HEK293 (cell line): ENCODE measurements around the gene CXCL17.

Experiments used
- CTCF ChIA-PET: fragments of 350-600 bp; formaldehyde crosslinking; extraction: SDS; loops from one replicate; lab custom pipeline; 2021; ENCODE audit warnings: antibody characterized with exemption; lab: Yijun Ruan, JAX
- POLR2A ChIA-PET: fragments of 300-600 bp; formaldehyde crosslinking; extraction: SDS; loops from one replicate; lab custom pipeline; 2020; ENCODE audit warnings: antibody characterized with exemption, inconsistent platforms; lab: Yijun Ruan, JAX
- H3K27ac ChIP-seq: fragments of 200-500 bp; sonication (Bioruptor generic); 2 replicates; pipeline ENCODE4 v1.5.1; 2014; ENCODE audit warnings: low read depth, low read length, control low read depth, inconsistent platforms; ENCODE audit errors: extremely low read depth
- H3K36me3 ChIP-seq, 2 experiments: fragments of 200-500 bp in 1 of 2; sonication (Bioruptor generic) in 1 of 2; 1 replicate in 1 of 2; 2 replicates in 1 of 2; pipeline ENCODE4 v1.5.1; 2014 to 2017; ENCODE audit warnings: inconsistent platforms in 2 of 2, low read length in 2 of 2; ENCODE audit not compliant: control insufficient read depth in 2 of 2, insufficient read depth in 1 of 2
- H3K4me1 ChIP-seq: fragments of 200-500 bp; sonication (Bioruptor generic); 2 replicates; pipeline ENCODE4 v1.5.1; 2014; ENCODE audit warnings: mild to moderate bottlenecking, low read length, inconsistent platforms; ENCODE audit not compliant: control insufficient read depth, insufficient read depth
- H3K4me3 ChIP-seq: 2 replicates; pipeline ENCODE4 v1.5.1; 2011; ENCODE audit warnings: low read depth, mild to moderate bottlenecking, control low read depth, low read length, moderate library complexity
- H3K9me3 ChIP-seq: fragments of 200-500 bp; sonication (Bioruptor generic); 2 replicates; pipeline ENCODE4 v1.5.1; 2014; ENCODE audit warnings: low read depth, low read length, inconsistent platforms; ENCODE audit not compliant: control insufficient read depth, insufficient read depth
- BCL11B ChIP-seq: fragments of 450-650 bp; formaldehyde crosslinking; IDR thresholded peaks from 2 replicates; pipeline ENCODE4 v1.5.1; 2016; ENCODE audit warnings: low read depth, missing biosample characterization, missing genetic modification characterization
- KLF1 ChIP-seq: fragments of 450-650 bp; formaldehyde crosslinking; IDR thresholded peaks from 2 replicates; pipeline ENCODE4 v1.5.1; 2016; ENCODE audit warnings: missing biosample characterization, missing genetic modification characterization
- KLF8 ChIP-seq: fragments of 450-650 bp; formaldehyde crosslinking; IDR thresholded peaks from 2 replicates; pipeline ENCODE4 v1.5.1; 2016; ENCODE audit warnings: missing biosample characterization, missing genetic modification characterization
- RBAK ChIP-seq: fragments of 450-650 bp; formaldehyde crosslinking; IDR thresholded peaks from 2 replicates; pipeline ENCODE4 v1.5.1; 2016; ENCODE audit warnings: missing biosample characterization, missing genetic modification characterization
- SETDB1 ChIP-seq: IDR thresholded peaks from one replicate; pipeline ENCODE4 v1.6.1; 2017; ENCODE audit warnings: mild to moderate bottlenecking, low read length, moderate library complexity, mixed read lengths; ENCODE audit not compliant: insufficient read length
- SP3 ChIP-seq: fragments of 450-650 bp; formaldehyde crosslinking; IDR thresholded peaks from 2 replicates; pipeline ENCODE4 v1.5.1; 2016; ENCODE audit warnings: missing biosample characterization, missing genetic modification characterization
- ZBTB48 ChIP-seq: fragments of 450-650 bp; formaldehyde crosslinking; IDR thresholded peaks from 2 replicates; pipeline ENCODE4 v1.5.1; 2016; ENCODE audit warnings: missing biosample characterization, missing genetic modification characterization
- ZNF23 ChIP-seq: fragments of 450-650 bp; formaldehyde crosslinking; IDR thresholded peaks from 2 replicates; pipeline ENCODE4 v1.5.1; 2016; ENCODE audit warnings: missing biosample characterization, missing genetic modification characterization, borderline replicate concordance
- ZNF239 ChIP-seq: fragments of 450-650 bp; formaldehyde crosslinking; IDR thresholded peaks from 2 replicates; pipeline ENCODE4 v1.5.1; 2016; ENCODE audit warnings: missing biosample characterization, missing genetic modification characterization
- ZNF292 ChIP-seq: fragments of 450-650 bp; formaldehyde crosslinking; IDR thresholded peaks from 2 replicates; pipeline ENCODE4 v1.5.1; 2016; ENCODE audit warnings: low read depth, missing biosample characterization, missing genetic modification characterization, borderline replicate concordance
- ZNF311 ChIP-seq: fragments of 450-650 bp; formaldehyde crosslinking; IDR thresholded peaks from 2 replicates; pipeline ENCODE4 v1.5.1; 2017; ENCODE audit warnings: missing biosample characterization, missing genetic modification characterization, borderline replicate concordance
- ZNF416 ChIP-seq: fragments of 450-650 bp; formaldehyde crosslinking; IDR thresholded peaks from 2 replicates; pipeline ENCODE4 v1.5.1; 2016; ENCODE audit warnings: missing biosample characterization, missing genetic modification characterization
- ZNF473 ChIP-seq: fragments of 450-650 bp; formaldehyde crosslinking; IDR thresholded peaks from 2 replicates; pipeline ENCODE4 v1.5.1; 2017; ENCODE audit warnings: missing biosample characterization, missing genetic modification characterization
- ZNF510 ChIP-seq: fragments of 450-650 bp; formaldehyde crosslinking; IDR thresholded peaks from 2 replicates; pipeline ENCODE4 v1.5.1; 2018; ENCODE audit warnings: mild to moderate bottlenecking, missing genetic modification characterization, missing biosample characterization; ENCODE audit not compliant: insufficient replicate concordance
- ZNF514 ChIP-seq: fragments of 450-650 bp; formaldehyde crosslinking; IDR thresholded peaks from 2 replicates; pipeline ENCODE4 v1.5.1; 2016; ENCODE audit warnings: missing biosample characterization, missing genetic modification characterization
- ZNF561 ChIP-seq: fragments of 450-650 bp; IDR thresholded peaks from 2 replicates; pipeline ENCODE4 v1.5.1; 2018; ENCODE audit warnings: missing biosample characterization, missing genetic modification characterization, borderline replicate concordance
- ZNF571 ChIP-seq: fragments of 450-650 bp; formaldehyde crosslinking; IDR thresholded peaks from 2 replicates; pipeline ENCODE4 v1.5.0; 2017; ENCODE audit warnings: missing biosample characterization, missing genetic modification characterization
- ZNF660 ChIP-seq: fragments of 450-650 bp; IDR thresholded peaks from 2 replicates; pipeline ENCODE4 v1.5.1; 2018; ENCODE audit warnings: missing biosample characterization, mild to moderate bottlenecking, missing genetic modification characterization
- ZNF777 ChIP-seq: fragments of 450-650 bp; formaldehyde crosslinking; IDR thresholded peaks from 2 replicates; pipeline ENCODE4 v1.5.1; 2017; ENCODE audit warnings: missing biosample characterization, missing genetic modification characterization, borderline replicate concordance
- ZNF785 ChIP-seq: fragments of 450-650 bp; formaldehyde crosslinking; IDR thresholded peaks from 2 replicates; pipeline ENCODE4 v1.5.1; 2016; ENCODE audit warnings: missing biosample characterization, missing genetic modification characterization
- ZNF843 ChIP-seq: fragments of 450-650 bp; formaldehyde crosslinking; IDR thresholded peaks from 2 replicates; pipeline ENCODE4 v1.5.1; 2016; ENCODE audit warnings: missing biosample characterization, missing genetic modification characterization
- TF ChIP-seq, protein P1 (sequence below): fragments of 450-650 bp; formaldehyde crosslinking; IDR thresholded peaks from 2 replicates; pipeline ENCODE4 v1.5.1; 2016; ENCODE audit warnings: missing biosample characterization, missing genetic modification characterization, low read depth
- TF ChIP-seq, protein P2 (sequence below): fragments of 450-650 bp; formaldehyde crosslinking; IDR thresholded peaks from 2 replicates; pipeline ENCODE4 v1.5.1; 2016; ENCODE audit warnings: missing biosample characterization, missing genetic modification characterization
- TF ChIP-seq, protein P3 (sequence below): fragments of 450-650 bp; formaldehyde crosslinking; IDR thresholded peaks from 2 replicates; pipeline ENCODE4 v1.5.1; 2017; ENCODE audit warnings: missing biosample characterization, missing genetic modification characterization
- TF ChIP-seq, protein P4 (sequence below): fragments of 450-650 bp; formaldehyde crosslinking; conservative IDR thresholded peaks from 2 replicates; pipeline ENCODE4 v1.5.1; 2016; ENCODE audit warnings: low read depth, missing biosample characterization, missing genetic modification characterization
- TF ChIP-seq, protein P5 (sequence below): fragments of 450-650 bp; formaldehyde crosslinking; IDR thresholded peaks from 2 replicates; pipeline ENCODE4 v1.5.1; 2017; ENCODE audit warnings: missing biosample characterization, mild to moderate bottlenecking, missing genetic modification characterization, moderate library complexity

Gene CXCL17

DNA sequence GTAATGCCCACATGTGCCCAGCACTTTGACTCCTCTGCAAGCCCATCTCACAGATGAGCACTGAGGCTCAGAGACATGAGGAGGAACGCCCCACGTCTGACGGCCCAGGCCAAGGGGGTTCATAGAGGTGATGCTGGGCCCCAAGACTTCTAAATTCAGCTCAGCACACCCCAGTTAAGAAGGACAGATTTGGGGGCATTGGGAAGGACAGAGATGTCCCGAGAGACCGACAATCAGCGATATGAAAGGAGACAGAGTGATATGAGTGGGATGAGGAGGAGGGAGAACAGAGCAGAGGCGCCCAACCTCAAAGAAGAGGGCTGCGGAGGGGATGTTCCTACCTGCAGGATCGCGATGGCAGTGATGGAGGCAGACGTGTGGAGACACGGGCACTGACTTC lies 52.8 kb downstream of the CXCL17 start, which contains the start of gene CNFN (continued):
- TF ChIP-seq, protein P1, sequence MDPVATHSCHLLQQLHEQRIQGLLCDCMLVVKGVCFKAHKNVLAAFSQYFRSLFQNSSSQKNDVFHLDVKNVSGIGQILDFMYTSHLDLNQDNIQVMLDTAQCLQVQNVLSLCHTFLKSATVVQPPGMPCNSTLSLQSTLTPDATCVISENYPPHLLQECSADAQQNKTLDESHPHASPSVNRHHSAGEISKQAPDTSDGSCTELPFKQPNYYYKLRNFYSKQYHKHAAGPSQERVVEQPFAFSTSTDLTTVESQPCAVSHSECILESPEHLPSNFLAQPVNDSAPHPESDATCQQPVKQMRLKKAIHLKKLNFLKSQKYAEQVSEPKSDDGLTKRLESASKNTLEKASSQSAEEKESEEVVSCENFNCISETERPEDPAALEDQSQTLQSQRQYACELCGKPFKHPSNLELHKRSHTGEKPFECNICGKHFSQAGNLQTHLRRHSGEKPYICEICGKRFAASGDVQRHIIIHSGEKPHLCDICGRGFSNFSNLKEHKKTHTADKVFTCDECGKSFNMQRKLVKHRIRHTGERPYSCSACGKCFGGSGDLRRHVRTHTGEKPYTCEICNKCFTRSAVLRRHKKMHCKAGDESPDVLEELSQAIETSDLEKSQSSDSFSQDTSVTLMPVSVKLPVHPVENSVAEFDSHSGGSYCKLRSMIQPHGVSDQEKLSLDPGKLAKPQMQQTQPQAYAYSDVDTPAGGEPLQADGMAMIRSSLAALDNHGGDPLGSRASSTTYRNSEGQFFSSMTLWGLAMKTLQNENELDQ (tag by site-specific recombination), result no peak
- TF ChIP-seq ZNF660 (no peak), ZNF239 (tag by site-specific recombination) (no peak)

DNA sequence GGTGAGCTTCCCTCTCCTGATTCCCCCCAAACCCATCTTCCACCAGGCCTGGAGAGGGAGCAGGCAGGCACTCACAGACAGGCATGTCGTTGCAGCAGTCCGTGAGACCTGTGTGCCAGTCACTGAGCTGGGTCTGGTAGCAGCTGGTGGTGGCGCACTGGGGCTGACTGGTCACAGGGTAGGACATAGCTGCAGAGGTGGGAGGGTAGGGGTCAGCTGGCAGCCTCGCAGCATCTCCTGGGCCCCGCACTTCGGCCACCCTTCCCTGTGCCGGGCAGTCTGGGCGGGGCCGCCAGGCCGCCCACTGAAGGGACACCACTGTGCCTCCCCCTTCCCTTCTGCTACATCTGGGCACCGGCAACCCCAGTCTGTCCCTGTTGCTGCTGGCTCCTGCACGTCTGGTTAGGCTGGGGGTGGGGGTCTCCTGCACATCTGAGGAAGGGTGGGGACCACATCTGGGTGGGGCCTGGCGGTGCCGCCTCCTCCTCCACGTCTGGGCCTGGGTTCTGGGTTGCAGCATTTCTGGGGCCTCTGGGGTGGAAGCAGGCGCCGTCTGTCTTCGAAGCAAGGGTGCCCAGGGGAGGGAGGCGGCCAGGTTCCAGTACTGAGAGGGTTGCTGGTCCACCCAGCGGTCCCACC lies 53.8 kb downstream of the CXCL17 start:
- ChIA-PET CTCF (interaction anchor here (3.8 kb wide), 1 partner anchor 12 kb away, joined by 33 read pairs; no protein-coding TSS in a partner anchor), POLR2A (interaction anchor here (4.1 kb wide), 1 partner anchor 8 kb away, joined by 34 read pairs; no protein-coding TSS in a partner anchor)
- no peak overlapping the region for H3K4me3 ChIP-seq
- H3K9me3 ChIP-seq, result no peaks in the 10 kb centered on the region
- no peak overlapping the region for H3K27ac ChIP-seq
- H3K36me3 ChIP-seq, result no peaks in the 10 kb centered on the region; a peak in 1 of 3 replicates
- H3K4me1 ChIP-seq, result peaks cover 4% of the 10 kb centered on the region; the same call in 1 of the 2 replicates
- no peak for TF ChIP-seq ZNF561 (tag by site-specific recombination)
- TF ChIP-seq, protein P2, sequence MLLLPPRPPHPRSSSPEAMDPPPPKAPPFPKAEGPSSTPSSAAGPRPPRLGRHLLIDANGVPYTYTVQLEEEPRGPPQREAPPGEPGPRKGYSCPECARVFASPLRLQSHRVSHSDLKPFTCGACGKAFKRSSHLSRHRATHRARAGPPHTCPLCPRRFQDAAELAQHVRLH (tag by site-specific recombination), result no peak
- no peak for TF ChIP-seq KLF8 (tag by site-specific recombination)
- no peak for TF ChIP-seq ZNF777 (tag by site-specific recombination)
- TF ChIP-seq, protein P3, sequence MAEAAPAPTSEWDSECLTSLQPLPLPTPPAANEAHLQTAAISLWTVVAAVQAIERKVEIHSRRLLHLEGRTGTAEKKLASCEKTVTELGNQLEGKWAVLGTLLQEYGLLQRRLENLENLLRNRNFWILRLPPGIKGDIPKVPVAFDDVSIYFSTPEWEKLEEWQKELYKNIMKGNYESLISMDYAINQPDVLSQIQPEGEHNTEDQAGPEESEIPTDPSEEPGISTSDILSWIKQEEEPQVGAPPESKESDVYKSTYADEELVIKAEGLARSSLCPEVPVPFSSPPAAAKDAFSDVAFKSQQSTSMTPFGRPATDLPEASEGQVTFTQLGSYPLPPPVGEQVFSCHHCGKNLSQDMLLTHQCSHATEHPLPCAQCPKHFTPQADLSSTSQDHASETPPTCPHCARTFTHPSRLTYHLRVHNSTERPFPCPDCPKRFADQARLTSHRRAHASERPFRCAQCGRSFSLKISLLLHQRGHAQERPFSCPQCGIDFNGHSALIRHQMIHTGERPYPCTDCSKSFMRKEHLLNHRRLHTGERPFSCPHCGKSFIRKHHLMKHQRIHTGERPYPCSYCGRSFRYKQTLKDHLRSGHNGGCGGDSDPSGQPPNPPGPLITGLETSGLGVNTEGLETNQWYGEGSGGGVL (tag by site-specific recombination), result 0 out of 2 replicates have a peak, but pooled peaks have one; percentile 3
- TF ChIP-seq, protein P4, sequence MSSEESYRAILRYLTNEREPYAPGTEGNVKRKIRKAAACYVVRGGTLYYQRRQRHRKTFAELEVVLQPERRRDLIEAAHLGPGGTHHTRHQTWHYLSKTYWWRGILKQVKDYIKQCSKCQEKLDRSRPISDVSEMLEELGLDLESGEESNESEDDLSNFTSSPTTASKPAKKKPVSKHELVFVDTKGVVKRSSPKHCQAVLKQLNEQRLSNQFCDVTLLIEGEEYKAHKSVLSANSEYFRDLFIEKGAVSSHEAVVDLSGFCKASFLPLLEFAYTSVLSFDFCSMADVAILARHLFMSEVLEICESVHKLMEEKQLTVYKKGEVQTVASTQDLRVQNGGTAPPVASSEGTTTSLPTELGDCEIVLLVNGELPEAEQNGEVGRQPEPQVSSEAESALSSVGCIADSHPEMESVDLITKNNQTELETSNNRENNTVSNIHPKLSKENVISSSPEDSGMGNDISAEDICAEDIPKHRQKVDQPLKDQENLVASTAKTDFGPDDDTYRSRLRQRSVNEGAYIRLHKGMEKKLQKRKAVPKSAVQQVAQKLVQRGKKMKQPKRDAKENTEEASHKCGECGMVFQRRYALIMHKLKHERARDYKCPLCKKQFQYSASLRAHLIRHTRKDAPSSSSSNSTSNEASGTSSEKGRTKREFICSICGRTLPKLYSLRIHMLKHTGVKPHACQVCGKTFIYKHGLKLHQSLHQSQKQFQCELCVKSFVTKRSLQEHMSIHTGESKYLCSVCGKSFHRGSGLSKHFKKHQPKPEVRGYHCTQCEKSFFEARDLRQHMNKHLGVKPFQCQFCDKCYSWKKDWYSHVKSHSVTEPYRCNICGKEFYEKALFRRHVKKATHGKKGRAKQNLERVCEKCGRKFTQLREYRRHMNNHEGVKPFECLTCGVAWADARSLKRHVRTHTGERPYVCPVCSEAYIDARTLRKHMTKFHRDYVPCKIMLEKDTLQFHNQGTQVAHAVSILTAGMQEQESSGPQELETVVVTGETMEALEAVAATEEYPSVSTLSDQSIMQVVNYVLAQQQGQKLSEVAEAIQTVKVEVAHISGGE (tag by site-specific recombination), result no peak
- TF ChIP-seq ZNF292, result no peak
- no peak for TF ChIP-seq SP3 (tag by site-specific recombination)
- TF ChIP-seq ZNF510 (tag by site-specific recombination), result no peak
- TF ChIP-seq ZBTB48 (tag by site-specific recombination), result no peak
- no peak for TF ChIP-seq ZNF473
- TF ChIP-seq ZNF571 (tag by site-specific recombination), result no peak
- TF ChIP-seq ZNF416, result no peak
- no peak for TF ChIP-seq SETDB1
- TF ChIP-seq, protein P5, sequence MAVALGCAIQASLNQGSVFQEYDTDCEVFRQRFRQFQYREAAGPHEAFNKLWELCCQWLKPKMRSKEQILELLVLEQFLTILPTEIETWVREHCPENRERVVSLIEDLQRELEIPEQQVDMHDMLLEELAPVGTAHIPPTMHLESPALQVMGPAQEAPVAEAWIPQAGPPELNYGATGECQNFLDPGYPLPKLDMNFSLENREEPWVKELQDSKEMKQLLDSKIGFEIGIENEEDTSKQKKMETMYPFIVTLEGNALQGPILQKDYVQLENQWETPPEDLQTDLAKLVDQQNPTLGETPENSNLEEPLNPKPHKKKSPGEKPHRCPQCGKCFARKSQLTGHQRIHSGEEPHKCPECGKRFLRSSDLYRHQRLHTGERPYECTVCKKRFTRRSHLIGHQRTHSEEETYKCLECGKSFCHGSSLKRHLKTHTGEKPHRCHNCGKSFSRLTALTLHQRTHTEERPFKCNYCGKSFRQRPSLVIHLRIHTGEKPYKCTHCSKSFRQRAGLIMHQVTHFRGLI (tag by site-specific recombination), result no peak
- no peak for TF ChIP-seq ZNF660
- TF ChIP-seq ZNF514, result no peak
- TF ChIP-seq ZNF843 (tag by site-specific recombination), result no peak
- no peak for TF ChIP-seq ZNF23 (tag by site-specific recombination)
- no peak for TF ChIP-seq RBAK (tag by site-specific recombination)
- no peak for TF ChIP-seq BCL11B (tag by site-specific recombination)
- no peak for TF ChIP-seq ZNF311 (tag by site-specific recombination)
- TF ChIP-seq ZNF785 (tag by site-specific recombination), result no peak
- TF ChIP-seq KLF1 (tag by site-specific recombination), result peak; percentile 62
